Esophagus (tissue), 2 donors: ENCODE data around the gene AVPR1B. TPM values are rescaled to one million over a fixed set of nuclear protein-coding genes. Genes with fewer than 3 reads are reported as not detected.

Experiments
- H3K27ac ChIP-seq, 2 donors: one replicate each; pipeline ENCODE4 v1.5.1; 2013; ENCODE audit warnings: low read depth in 2 of 2, mild to moderate bottlenecking in 2 of 2, inconsistent platforms in 1 of 2, low read length in 1 of 2, moderate library complexity in 1 of 2
- H3K27me3 ChIP-seq, 2 donors: one replicate each; pipeline ENCODE4 v1.6.1; 2013; ENCODE audit warnings: low read length in 2 of 2, control low read depth in 1 of 2, mild to moderate bottlenecking in 1 of 2; ENCODE audit not compliant: insufficient read depth in 2 of 2, control insufficient read depth in 1 of 2
- H3K36me3 ChIP-seq, 2 donors: one replicate each; pipeline ENCODE4 v1.6.1; 2013; ENCODE audit warnings: low read length in 1 of 2; ENCODE audit not compliant: control insufficient read depth in 2 of 2, insufficient read depth in 2 of 2
- H3K4me1 ChIP-seq, 2 donors: one replicate each; pipeline ENCODE4 v1.6.1; 2013; ENCODE audit warnings: low read length in 1 of 2; ENCODE audit not compliant: control insufficient read depth in 2 of 2, insufficient read depth in 2 of 2
- H3K4me3 ChIP-seq, 2 donors: one replicate each; pipeline ENCODE4 v1.5.1; 2013; ENCODE audit warnings: low read length in 2 of 2, mild to moderate bottlenecking in 2 of 2, low read depth in 1 of 2, moderate library complexity in 1 of 2
- H3K9me3 ChIP-seq, 2 donors: one replicate each; pipeline ENCODE4 v1.6.1; 2013; ENCODE audit warnings: mild to moderate bottlenecking in 2 of 2, low read depth in 1 of 2, low read length in 1 of 2, moderate library complexity in 1 of 2; ENCODE audit not compliant: control insufficient read depth in 2 of 2, insufficient read depth in 1 of 2
- WGBS, 2 donors: extraction: QIAGEN DNeasy Blood & Tissue Kit; methylation state at CpG; one replicate each; pipeline ENCODE4 v1.1.7; 2013; 5-methylcytosine and 5-hydroxymethylcytosine counted together
- polyA plus RNA-seq, 2 donors: library from polyadenylated mRNA; stranded (reverse); fragments of 200-250 nt; gene quantifications; one replicate each; pipeline ENCODE4 v1.2.3, GENCODE V29; 2013
- donor health status: healthy with polysubstance abuse.
- donor health status: Bipolar disorder and iron deficiency.

AVPR1B gene
- polyA plus RNA-seq, 2 donors: not detected

GRCh38 chr1:206087091-206087490 lies 30.1 kb downstream of the AVPR1B start:
- Histone ChIP-seq H3K27ac (no peak overlapping the region), H3K9me3 (no peaks in the 10 kb centered on the region), H3K27me3 (no peaks in the 10 kb centered on the region), H3K4me1 (no peaks in the 10 kb centered on the region), H3K4me3 (no peak overlapping the region), H3K36me3 (no peaks in the 10 kb centered on the region)
- WGBS, 2 donors: 91 to 94% methylated on average over 3 of the region's 3 CpGs

GRCh38 chr1:206083750-206084149 lies 33.4 kb downstream of the AVPR1B start:
- Histone ChIP-seq H3K36me3 (no peaks in the 10 kb centered on the region), H3K27me3 (no peaks in the 10 kb centered on the region), H3K9me3 (no peaks in the 10 kb centered on the region), H3K4me3 (no peak overlapping the region), H3K4me1 (no peaks in the 10 kb centered on the region), H3K27ac (no peak overlapping the region)
- WGBS, 2 donors: 89 to 95% methylated on average over 2 of the region's 2 CpGs

GRCh38 chr1:206082831-206083695 lies 34.1 kb downstream of the AVPR1B start:
- WGBS, 2 donors: 75 to 77% methylated on average over 8 of the region's 8 CpGs
- H3K36me3 ChIP-seq: no peaks in the 10 kb centered on the region
- H3K4me1 ChIP-seq: no peaks in the 10 kb centered on the region
- H3K9me3 ChIP-seq: no peaks in the 10 kb centered on the region
- H3K27ac ChIP-seq: no peak overlapping the region
- H3K27me3 ChIP-seq: no peaks in the 10 kb centered on the region
- H3K4me3 ChIP-seq: no peak overlapping the region

- H3K36me3 ChIP-seq: no peaks in the 10 kb centered on the region
- H3K4me1 ChIP-seq: no peaks in the 10 kb centered on the region
- WGBS, 2 donors: 82 to 89% methylated on average over 5 of the region's 5 CpGs
- H3K27me3 ChIP-seq: no peaks in the 10 kb centered on the region
- H3K4me3 ChIP-seq: no peak overlapping the region
- no peaks in the 10 kb centered on the region for H3K9me3 ChIP-seq
- no peak overlapping the region for H3K27ac ChIP-seq
Measured at GRCh38 chr1:206081856-206082255, 35.3 kb downstream of the AVPR1B start.

- Histone ChIP-seq H3K36me3 (no peaks in the 10 kb centered on the region), H3K4me1 (no peaks in the 10 kb centered on the region), H3K4me3 (no peak overlapping the region), H3K27ac (no peak overlapping the region), H3K9me3 (no peaks in the 10 kb centered on the region), H3K27me3 (no peaks in the 10 kb centered on the region)
- WGBS, 2 donors: 51 to 57% methylated on average over 8 of the region's 8 CpGs
Measured at GRCh38 chr1:206080026-206080820, 37.0 kb downstream of the AVPR1B start.

GRCh38 chr1:206079135-206079534 lies 38.1 kb downstream of the AVPR1B start:
- no peaks in the 10 kb centered on the region for H3K27me3 ChIP-seq
- no peaks in the 10 kb centered on the region for H3K4me1 ChIP-seq
- WGBS, 2 donors: 66 to 78% methylated on average over 1 of the region's 1 CpG
- no peaks in the 10 kb centered on the region for H3K9me3 ChIP-seq
- H3K27ac ChIP-seq: no peak overlapping the region
- no peaks in the 10 kb centered on the region for H3K36me3 ChIP-seq
- H3K4me3 ChIP-seq: no peak overlapping the region

GRCh38 chr1:206075786-206076755 lies 41.1 kb downstream of the AVPR1B start:
- Histone ChIP-seq H3K27ac (peak overlapping the region in 1 of 2 donors; percentile 28), H3K9me3 (no peaks in the 10 kb centered on the region), H3K27me3 (no peaks in the 10 kb centered on the region), H3K4me3 (no peak overlapping the region), H3K4me1 (no peaks in the 10 kb centered on the region), H3K36me3 (no peaks in the 10 kb centered on the region)
- 45 to 58% methylated on average over 11 of the region's 11 CpGs for WGBS, 2 donors

GRCh38 chr1:206074839-206075238 lies 42.3 kb downstream of the AVPR1B start:
- WGBS, 2 donors: 51 to 54% methylated on average over 3 of the region's 3 CpGs
- H3K4me1 ChIP-seq: no peaks in the 10 kb centered on the region
- no peaks in the 10 kb centered on the region for H3K9me3 ChIP-seq
- no peak overlapping the region for H3K4me3 ChIP-seq
- H3K27ac ChIP-seq: no peak overlapping the region
- no peaks in the 10 kb centered on the region for H3K27me3 ChIP-seq
- no peaks in the 10 kb centered on the region for H3K36me3 ChIP-seq
